ENCODE data around the gene SNX22. TPM values are rescaled to one million over a fixed set of nuclear protein-coding genes. Genes with fewer than 3 reads are reported as not detected.

Gene SNX22
- total RNA-seq, 2 experiments from 2014 or later, result 0.80 to 1.1 TPM

DNA sequence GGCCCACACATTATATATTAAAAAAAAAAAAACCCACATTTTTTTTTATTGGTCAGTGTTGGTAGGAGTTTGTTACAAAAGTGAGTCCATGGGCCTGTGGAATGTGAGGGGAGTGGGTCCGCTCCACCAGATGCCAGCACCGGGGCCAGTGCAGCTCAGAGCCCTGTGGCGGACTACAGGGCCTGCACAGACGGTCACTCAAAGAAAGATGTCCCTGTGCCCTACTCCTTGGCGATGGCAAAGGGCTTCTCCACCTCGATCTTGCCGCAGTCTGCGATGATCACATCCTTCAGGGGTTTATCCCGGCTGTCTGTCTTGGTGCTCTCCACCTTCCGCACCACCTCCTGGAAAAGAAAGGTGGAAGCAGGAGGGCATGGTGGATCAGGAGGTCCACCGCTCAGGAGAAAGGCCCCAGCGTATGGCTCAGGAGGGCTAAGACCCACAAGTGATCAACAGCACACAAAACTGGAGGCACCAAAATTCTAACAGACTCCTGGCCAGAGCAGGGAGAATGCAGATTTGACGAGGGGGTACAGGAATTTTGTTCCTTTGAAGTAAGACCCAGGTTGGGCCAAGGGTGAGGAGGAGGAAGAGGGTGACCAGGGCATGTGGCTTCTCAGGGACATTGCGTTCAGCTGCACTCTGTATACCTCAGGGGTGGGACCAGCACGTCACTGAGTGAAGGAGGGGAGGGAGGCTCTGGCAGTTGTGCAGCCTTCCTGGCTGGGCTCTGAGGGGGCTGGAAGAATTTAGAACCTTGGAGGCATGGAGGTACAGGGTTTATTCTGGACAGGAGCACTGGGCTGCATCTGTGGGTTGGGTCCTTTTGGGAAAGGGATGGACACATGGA is 4.5 kb downstream of the SNX22 start:
- peaks cover 10% of the 10 kb centered on the region for H3K27me3 Mint-ChIP-seq
- H3K27ac Mint-ChIP-seq, result no peak overlapping the region
- peaks cover 25% of the 10 kb centered on the region for H3K36me3 Mint-ChIP-seq
- DNase-seq, result no peak
- H3K4me1 Mint-ChIP-seq, result peaks cover 26% of the 10 kb centered on the region
- ATAC-seq (ENCODE audit: low read depth), result no peak
- H3K4me3 Mint-ChIP-seq, result no peak overlapping the region
- POLR2A ChIA-PET, result interaction anchor here (0.7 kb wide), 1 partner anchor 34 kb away, joined by 3 read pairs; no protein-coding TSS in a partner anchor
- H3K9me3 Mint-ChIP-seq, result no peaks in the 10 kb centered on the region

DNA sequence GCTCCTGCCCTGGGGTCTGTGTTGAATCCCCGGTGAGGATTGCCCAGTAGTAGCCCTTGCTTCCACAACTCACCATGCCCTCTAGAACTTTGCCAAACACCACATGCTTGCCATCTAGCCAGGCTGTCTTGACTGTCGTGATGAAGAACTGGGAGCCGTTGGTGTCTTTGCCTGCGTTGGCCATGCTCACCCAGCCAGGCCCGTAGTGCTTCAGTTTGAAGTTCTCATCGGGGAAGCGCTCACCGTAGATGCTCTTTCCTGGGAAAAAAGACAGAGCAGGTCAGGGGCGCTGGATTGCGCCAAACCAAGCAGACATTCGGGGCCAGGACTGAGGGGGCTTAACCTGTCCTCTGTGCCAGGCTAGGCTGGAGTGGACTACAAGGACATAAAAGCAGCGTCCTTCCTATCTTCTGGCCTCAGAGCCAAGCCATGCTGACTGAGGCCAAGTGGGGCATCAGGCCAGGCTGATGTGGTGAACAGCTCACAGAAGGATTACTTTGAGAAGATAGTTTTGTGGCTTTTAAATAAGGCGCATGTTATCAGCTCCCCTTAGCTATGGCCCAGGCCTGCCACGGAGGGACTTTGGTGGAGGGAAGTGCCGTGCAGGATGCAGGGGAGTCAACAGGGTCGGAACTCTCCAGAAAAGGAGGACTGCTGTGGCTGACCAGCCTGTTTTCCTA is 5.3 kb downstream of the SNX22 start:
- peaks cover 27% of the 10 kb centered on the region for H3K4me1 Mint-ChIP-seq
- H3K27me3 Mint-ChIP-seq, result peaks cover 10% of the 10 kb centered on the region

DNA sequence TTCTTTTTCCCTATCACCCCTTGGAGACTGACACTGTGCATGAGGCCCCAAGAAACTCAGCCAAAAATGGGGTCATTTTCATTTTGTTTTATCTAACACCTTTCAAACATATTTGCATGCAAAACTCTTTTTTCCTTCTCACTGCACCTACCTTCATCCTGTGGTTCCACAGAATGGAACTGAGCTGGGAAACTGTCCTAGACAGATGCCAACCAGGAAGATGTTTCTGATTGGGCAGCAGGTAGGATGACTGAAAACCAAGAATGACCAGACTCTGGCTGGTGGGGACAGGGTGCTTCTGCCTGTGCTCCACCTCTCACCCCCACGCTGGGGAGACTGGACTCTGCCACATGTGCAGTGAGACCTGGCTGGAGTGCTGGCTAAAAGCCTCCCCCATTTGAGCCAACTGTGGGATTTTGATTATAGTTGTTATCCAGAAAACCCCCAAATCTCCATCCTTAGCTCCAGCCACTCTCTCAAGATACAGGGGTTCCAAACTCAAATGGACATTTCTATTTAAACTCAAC is 6.1 kb downstream of the SNX22 start:
- Mint-ChIP-seq H3K4me1 (peaks cover 29% of the 10 kb centered on the region), H3K27ac (peak overlapping the region; percentile 58), H3K4me3 (no peak overlapping the region), H3K36me3 (peaks cover 25% of the 10 kb centered on the region), H3K27me3 (peaks cover 7% of the 10 kb centered on the region), H3K9me3 (no peaks in the 10 kb centered on the region)
- POLR2A ChIA-PET, result no interaction called here
- DNase-seq (no peak), ATAC-seq (ENCODE audit: low read depth) (no peak)

More for the DNA sequence above, 5.3 kb downstream of the SNX22 start:
- no peak for DNase-seq
- H3K36me3 Mint-ChIP-seq, result peaks cover 25% of the 10 kb centered on the region
- POLR2A ChIA-PET, result no interaction called here
- no peak overlapping the region for H3K4me3 Mint-ChIP-seq
- H3K27ac Mint-ChIP-seq, result no peak overlapping the region
- ATAC-seq (ENCODE audit: low read depth), result no peak
- H3K9me3 Mint-ChIP-seq, result no peaks in the 10 kb centered on the region

DNA sequence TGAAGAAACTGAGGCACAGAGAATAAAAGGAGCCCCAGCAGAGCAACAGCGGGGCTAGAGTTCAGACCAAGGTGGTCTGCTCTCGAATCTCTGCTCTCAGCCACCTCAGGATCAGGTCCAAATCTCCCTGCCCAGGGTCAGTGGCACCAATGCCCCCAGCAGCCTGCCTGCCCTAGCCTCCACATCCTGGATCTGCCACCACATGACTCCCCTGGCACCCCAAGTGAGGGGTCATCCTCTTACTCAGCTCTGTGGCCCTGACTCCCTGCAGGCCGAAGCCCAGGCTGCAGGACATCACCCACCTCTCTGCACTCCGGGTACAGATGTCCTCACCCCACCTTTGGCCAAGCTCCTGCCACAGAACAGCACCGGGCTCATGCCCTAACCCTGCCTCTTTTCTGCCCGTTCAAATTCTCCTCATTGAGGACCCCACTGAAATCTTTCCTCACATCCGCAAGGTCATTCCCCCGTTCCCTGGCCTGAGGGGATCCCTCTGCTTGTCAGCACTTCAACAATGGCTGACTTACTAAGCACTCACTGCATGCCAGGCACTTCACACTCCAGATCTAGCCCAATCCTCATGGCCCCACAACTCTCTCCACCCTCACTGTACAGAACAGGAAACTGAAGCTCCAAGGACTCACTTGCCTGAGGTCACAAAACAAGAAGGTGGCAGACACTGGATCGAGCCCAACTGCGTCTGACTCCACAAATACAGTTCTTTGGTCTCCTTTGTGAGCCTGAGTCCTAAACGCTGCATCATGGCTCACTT is 7.0 kb downstream of the SNX22 start:
- no peaks in the 10 kb centered on the region for H3K9me3 Mint-ChIP-seq
- H3K4me1 Mint-ChIP-seq, result peaks cover 25% of the 10 kb centered on the region
- no peak for ATAC-seq (ENCODE audit: low read depth)
- POLR2A ChIA-PET, result interaction anchor here (0.6 kb wide), 1 partner anchor 226 kb away, joined by 3 read pairs; no protein-coding TSS in a partner anchor
- DNase-seq, result no peak
- no peak overlapping the region for H3K4me3 Mint-ChIP-seq
- no peaks in the 10 kb centered on the region for H3K27me3 Mint-ChIP-seq
- peaks cover 25% of the 10 kb centered on the region for H3K36me3 Mint-ChIP-seq
- peak overlapping the region; percentile 58 for H3K27ac Mint-ChIP-seq

DNA sequence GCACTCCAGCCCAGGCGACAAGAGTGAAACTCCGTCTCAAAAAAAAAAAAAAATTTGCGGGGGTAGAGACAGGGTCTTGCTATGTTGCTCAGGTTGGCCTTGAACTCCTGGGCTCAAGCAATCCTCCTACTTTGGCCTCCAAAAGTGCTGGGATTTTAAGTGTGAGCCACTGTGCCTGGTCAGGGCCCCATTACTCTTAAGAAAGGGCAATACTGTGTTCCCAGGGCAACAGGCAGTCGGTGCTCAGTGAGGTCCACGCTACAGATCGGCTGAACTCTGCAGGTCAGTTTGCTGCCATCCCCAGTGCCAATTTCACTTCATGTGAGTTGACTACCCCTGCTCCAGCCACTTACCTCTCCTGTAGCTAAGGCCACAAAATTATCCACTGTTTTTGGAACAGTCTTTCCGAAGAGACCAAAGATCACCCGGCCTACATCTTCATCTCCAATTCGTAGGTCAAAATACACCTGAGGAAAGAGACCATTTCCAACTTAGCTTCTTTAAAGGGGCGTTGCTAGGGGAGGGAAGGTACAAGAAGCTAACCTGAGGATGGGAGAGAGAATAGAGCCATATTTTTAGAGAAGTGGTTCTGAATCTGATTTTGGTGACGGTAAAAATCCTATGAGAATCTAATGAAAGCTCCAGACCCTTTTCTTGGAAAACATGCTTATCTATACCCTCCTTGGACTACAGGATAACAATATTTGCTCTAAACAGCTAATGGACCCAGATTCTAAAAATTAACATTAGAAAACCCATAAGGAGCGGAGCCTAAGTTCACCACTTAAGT is 10.4 kb downstream of the SNX22 start:
- Mint-ChIP-seq H3K36me3 (peaks cover 21% of the 10 kb centered on the region), H3K4me1 (peaks cover 34% of the 10 kb centered on the region), H3K4me3 (peak overlapping the region; percentile 91), H3K27me3 (no peaks in the 10 kb centered on the region), H3K27ac (peak overlapping the region; percentile 84), H3K9me3 (no peaks in the 10 kb centered on the region)
- no peak for DNase-seq
- ATAC-seq (ENCODE audit: low read depth), result no peak
- POLR2A ChIA-PET, result interaction anchor here (1.4 to 3.4 kb wide), 4 partner anchors 10 to 226 kb away, joined by 4 to 53 read pairs (median 18); partner anchors contain the start of genes CIAO2A, SNX1, SNX22 and TRIP4

DNA sequence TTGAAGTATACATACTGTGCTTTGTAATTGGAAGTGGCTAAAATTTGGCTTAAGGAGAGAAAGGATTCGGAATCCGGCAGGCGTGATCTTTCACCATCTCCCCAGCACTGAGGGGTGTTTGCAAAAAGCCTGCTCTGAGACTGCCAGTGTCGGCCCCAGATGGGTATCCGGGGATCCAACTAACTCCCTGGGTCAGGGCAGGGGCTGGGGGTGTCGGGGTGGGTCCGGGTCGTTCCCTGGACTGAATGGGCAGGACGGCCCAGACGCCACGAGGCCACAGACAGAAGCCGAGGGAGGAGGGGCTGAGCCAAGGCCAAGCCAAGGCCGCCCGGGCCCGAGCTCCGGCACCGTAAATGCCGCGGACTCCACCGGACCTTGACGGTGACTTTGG is 10.9 kb downstream of the SNX22 start:
- H3K36me3 Mint-ChIP-seq, result peaks cover 21% of the 10 kb centered on the region
- H3K27me3 Mint-ChIP-seq, result no peaks in the 10 kb centered on the region
- DNase-seq (no peak), ATAC-seq (ENCODE audit: low read depth) (peak; percentile 15)
- peaks cover 34% of the 10 kb centered on the region for H3K4me1 Mint-ChIP-seq
- H3K9me3 Mint-ChIP-seq, result no peaks in the 10 kb centered on the region
- peak overlapping the region; percentile 91 for H3K4me3 Mint-ChIP-seq
- H3K27ac Mint-ChIP-seq, result peak overlapping the region; percentile 84
- POLR2A ChIA-PET, result interaction anchor here (1.4 to 3.4 kb wide), 6 partner anchors 11 to 657 kb away, joined by 3 to 53 read pairs (median 10); partner anchors contain the start of genes CIAO2A, SNX1, SNX22 and TRIP4

DNA sequence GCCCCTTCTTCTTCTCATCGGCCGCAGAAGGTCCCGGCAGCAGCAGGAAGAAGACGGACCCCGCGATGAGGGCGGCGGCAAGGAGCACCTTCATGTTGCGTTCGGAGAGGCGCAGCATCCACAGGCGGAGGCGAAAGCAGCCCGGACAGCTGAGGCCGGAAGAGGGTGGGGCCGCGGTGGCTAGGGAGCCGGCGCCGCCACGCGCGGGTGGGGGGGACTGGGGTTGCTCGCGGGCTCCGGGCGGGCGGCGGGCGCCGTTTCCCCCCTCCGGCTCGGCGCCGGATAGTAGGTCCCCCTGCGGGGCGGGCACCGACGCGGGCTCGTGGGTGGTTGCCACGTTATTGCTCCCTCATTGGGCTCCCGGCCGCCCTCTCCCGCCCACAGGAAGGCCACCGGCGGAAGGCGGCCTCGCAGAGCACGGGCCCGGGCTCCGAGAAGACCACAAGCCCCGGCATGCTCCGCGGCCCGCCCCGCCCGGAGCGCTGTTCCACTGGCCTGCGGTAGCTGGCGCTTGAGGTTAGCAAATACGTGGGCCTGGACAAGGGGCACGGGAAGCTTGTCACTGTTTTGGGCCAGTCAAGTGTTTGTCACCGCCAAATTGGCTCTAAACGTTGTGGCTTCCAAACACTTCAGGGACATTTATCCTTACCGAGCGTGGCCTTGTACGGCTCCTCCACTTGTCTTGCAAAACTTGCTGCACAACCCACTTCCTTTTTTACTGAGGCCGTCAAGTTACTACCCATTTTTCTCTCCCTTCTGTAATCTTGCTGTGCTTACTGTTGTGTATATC is 11.5 kb downstream of the SNX22 start, which contains the start of gene PPIB:
PPIB (minus strand) TSS at position 154 of the 790 bp plus-strand sequence; CDS start at position 118, 36 bp downstream.
- Mint-ChIP-seq H3K27me3 (no peaks in the 10 kb centered on the region), H3K4me3 (peak within 1 kb of the TSS; percentile 93), H3K4me1 (peaks cover 31% of the 10 kb centered on the region), H3K36me3 (peaks cover 18% of the 10 kb centered on the region), H3K27ac (peak within 1 kb of the TSS; percentile 97), H3K9me3 (no peaks in the 10 kb centered on the region)
- ATAC-seq (ENCODE audit: low read depth) (peak; percentile 96), DNase-seq (peak; percentile 97)
- POLR2A ChIA-PET, result interaction anchor here (0.5 to 3.4 kb wide), 11 partner anchors 11 to 1142 kb away, joined by 3 to 53 read pairs (median 5); partner anchors contain the start of genes CIAO2A, CSNK1G1, RNU5B-1 and SNX1

DNA sequence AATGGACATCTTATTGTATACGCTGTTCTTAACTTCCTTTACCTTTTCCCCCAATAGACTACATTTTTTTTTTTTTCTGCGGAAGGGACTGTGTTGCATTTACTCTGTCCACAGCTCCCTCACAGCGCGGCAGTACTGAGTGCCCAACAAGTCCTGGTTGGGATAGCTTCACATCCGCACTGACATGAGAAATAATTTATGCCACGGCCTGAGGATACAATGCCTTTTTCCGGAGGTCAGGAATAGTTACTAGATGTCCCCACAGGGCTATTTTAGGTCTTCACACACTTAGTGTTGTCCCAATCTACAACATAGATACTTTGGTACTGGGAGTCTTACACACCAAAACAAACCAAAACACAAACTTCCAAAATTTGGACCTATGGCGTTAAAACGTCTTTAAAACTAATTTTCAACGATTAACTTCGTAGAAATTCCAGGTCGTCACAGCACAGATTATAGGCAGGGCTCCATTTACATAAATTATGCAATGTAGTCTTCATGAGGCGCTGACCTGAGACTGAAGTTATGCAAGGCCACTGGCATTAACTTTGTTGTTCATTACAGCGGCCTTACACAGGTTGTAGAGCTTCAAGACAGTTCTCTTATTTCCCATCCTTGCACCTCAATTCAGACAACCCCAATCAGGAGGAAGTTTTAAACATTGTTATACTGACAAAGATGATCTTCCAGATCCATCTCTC is 12.3 kb downstream of the SNX22 start:
- Mint-ChIP-seq H3K4me3 (peak overlapping the region; percentile 93), H3K9me3 (no peaks in the 10 kb centered on the region), H3K27me3 (no peaks in the 10 kb centered on the region), H3K36me3 (peaks cover 12% of the 10 kb centered on the region), H3K27ac (peak overlapping the region; percentile 97), H3K4me1 (peaks cover 26% of the 10 kb centered on the region)
- peak; percentile 4 for ATAC-seq (ENCODE audit: low read depth)
- no peak for DNase-seq
- POLR2A ChIA-PET, result interaction anchor here (0.5 to 3.4 kb wide), 12 partner anchors 12 to 1141 kb away, joined by 3 to 53 read pairs (median 5); partner anchors contain the start of genes CIAO2A, CSNK1G1, RNU5B-1 and SNX1

DNA sequence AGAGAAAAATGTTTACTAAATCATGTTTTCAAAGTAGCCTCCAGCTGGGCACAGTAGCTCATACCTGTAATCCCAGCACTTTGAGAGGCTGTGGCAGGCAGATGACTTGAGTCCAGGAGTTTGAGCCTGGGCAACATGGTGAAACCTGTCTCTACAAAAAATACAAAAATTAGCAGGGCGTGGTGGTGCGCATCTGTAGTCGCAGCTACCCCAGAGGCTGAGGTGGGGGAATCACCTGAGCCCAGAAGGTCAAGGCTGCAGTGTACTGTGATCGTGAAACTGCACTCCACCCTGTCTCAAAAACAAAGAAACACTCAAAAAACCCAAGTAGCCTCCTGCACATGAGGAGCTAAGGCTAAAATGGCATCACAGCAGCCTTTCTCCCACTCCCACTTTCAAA is 12.9 kb downstream of the SNX22 start:
- Mint-ChIP-seq H3K4me1 (peaks cover 24% of the 10 kb centered on the region), H3K27ac (peak overlapping the region; percentile 97), H3K9me3 (no peaks in the 10 kb centered on the region), H3K36me3 (peaks cover 10% of the 10 kb centered on the region), H3K4me3 (peak overlapping the region; percentile 93), H3K27me3 (no peaks in the 10 kb centered on the region)
- no peak for ATAC-seq (ENCODE audit: low read depth)
- POLR2A ChIA-PET, result interaction anchor here (0.6 to 3.3 kb wide), 2 partner anchors 71 to 552 kb away, joined by 5 to 19 read pairs; partner anchors contain the start of gene CIAO2A
- DNase-seq, result no peak

DNA sequence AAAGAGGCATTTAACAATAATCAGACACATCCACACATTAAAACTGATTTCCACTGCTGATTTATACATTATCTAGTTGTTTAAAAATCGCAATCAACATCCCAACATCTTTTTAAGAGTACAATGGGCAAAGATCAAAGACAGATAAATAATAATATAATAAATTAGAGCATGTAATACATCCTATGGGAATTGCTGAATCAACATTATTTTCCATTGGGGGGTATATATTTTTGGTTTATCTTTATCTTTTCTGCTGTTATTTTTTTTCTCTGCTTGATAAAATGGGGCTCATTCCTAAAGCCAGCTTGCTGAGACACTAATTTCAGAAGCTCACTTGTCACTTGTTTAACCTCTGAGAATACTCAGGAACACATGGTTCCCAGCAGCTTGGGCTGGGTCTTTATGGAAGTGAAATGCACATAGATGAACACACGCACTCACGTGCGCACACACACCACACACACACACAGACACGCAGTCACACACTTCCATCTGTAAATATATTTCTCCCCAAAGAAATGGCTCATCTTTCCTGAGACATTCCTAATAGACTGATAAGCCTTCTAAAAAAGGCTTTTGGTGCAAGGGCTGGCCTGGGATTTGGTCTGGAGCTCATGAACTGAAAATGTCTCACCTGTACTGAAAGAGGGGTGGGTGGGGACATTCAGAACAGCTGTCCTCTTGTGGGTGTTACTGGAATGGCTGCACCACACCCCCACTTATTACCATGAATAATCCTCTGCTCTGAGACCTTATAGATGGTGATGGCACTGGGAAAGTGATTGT is 14.8 kb downstream of the SNX22 start:
- Mint-ChIP-seq H3K4me3 (no peak overlapping the region), H3K27ac (no peak overlapping the region), H3K9me3 (no peaks in the 10 kb centered on the region), H3K36me3 (peaks cover 6% of the 10 kb centered on the region), H3K27me3 (no peaks in the 10 kb centered on the region), H3K4me1 (peaks cover 16% of the 10 kb centered on the region)
- POLR2A ChIA-PET, result no interaction called here
- no peak for DNase-seq
- no peak for ATAC-seq (ENCODE audit: low read depth)

Measured in activated naive CD8-positive, alpha-beta T cell treated with anti-CD3 and anti-CD28 coated beads, Interleukin-2, amount 10 ng/mL, durations not matched to agents 7 days and 5 days (primary cell).